Keratinocyte (primary cell): ENCODE results near the gene PRAMEF12.

Experiments
- CTCF ChIP-seq, 3 experiments: IDR thresholded peaks in 1 of 3; conservative IDR thresholded peaks in 1 of 3; optimal IDR thresholded peaks in 1 of 3; 2 replicates in 2 of 3; 3 replicates in 1 of 3; pipeline versions ENCODE3 to v1.5.1; 2011; ENCODE audit warnings: low read length in 3 of 3, mild to moderate bottlenecking in 3 of 3, moderate library complexity in 2 of 3, control low read depth in 1 of 3, inconsistent platforms in 1 of 3; ENCODE audit not compliant: insufficient read depth in 2 of 3; ENCODE audit errors: extremely low read depth in 1 of 3
- EZH2 ChIP-seq: IDR thresholded peaks from one replicate; pipeline ENCODE4 v1.6.1; 2012; ENCODE audit warnings: inconsistent platforms, mild to moderate bottlenecking, low read length, moderate library complexity

GRCh38 chr1:12745992-12746323 is 27.6 kb upstream of the PRAMEF12 start, which contains the start of gene CFAP107:
- no peak for TF ChIP-seq CTCF (optimal IDR thresholded peaks at IDR 0.05 in 1 of 3, IDR thresholded peaks at IDR 0.05 in 1 of 3, conservative IDR thresholded peaks at IDR 0.05 in 1 of 3; ENCODE audit: extremely low read depth in 1 of 3, insufficient read depth in 2 of 3, low read length in 3 of 3)
- no peak for TF ChIP-seq EZH2
